ENCODE results near the gene CHD2. TPM values are rescaled to one million over a fixed set of nuclear protein-coding genes. Genes with fewer than 3 reads are reported as not detected.

CHD2 gene
- total and polyA plus RNA-seq, 10 of the 15 experiments (the other 5 are each of a cell fraction or from before 2014, with no cell fraction given) = 38.1 to 94.7 (median 63.3) TPM

DNA sequence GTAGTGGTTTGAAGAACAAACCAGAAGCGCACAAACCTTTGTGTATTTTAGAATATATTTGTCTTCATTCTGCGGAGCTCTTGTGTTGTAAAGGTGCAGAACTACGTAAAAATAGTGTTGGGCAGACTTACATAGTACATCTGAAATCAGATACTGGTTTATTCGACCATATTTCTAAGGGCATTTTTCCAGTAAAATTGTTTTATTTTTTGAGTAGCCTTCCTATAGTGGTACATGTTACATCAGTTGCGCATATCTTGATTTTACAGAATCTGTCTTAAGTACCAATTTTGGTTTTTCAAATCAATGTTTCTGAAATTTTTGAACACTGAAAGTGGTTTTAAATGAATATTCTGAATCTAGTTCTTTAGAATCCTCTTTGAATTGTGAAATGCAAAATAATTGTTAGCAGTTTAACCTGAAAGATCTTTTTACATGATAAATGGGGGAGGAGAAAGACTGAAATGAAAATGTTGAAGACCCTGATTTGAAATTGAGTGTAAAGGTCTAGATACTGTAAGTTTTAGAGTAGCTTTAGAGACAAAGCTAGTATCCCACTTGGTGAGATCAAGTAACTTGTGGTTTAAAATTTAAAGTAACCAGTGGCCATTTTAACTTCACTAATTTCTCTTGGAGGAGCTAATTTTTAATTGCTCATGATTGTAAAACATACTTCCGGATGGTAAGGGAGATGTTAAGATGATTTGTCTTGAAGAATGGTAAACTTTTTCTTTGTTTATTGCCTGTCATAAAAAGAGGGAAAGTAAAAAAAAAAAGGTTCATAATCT, 15.5 kb upstream of the CHD2 start (continued):
- TF ChIP-seq MYC (IDR thresholded peaks at IDR 0.05; ENCODE audit: insufficient read depth, insufficient read length, insufficient replicate concordance, low read length, severe bottlenecking) (no peak), SPI1 (IDR thresholded peaks at IDR 0.05; ENCODE audit: borderline replicate concordance, insufficient read depth, low read depth, low read length) (no peak), CHD4 (IDR thresholded peaks at IDR 0.05) (no peak), POLR2AphosphoS2 (IDR thresholded peaks at IDR 0.05; ENCODE audit: low read depth, low read length) (0 out of 2 replicates have a peak, but pooled peaks have one; percentile 38), RB1 (IDR thresholded peaks at IDR 0.05; ENCODE audit: borderline replicate concordance) (no peak), FOXK2 (IDR thresholded peaks at IDR 0.05) (no peak), SRF (IDR thresholded peaks at IDR 0.05; ENCODE audit: low read depth in 2 of 2, low read length in 2 of 2) (no peak), HDAC6 (IDR thresholded peaks at IDR 0.05; ENCODE audit: unreplicated experiment) (no peak), RUNX3 (IDR thresholded peaks at IDR 0.05; ENCODE audit: low read length) (0 out of 2 replicates have a peak, but pooled peaks have one; percentile 19), ZNF622 (IDR thresholded peaks at IDR 0.05) (no peak), ETV6 (conservative IDR thresholded peaks at IDR 0.05 in 1 of 2, IDR thresholded peaks at IDR 0.05 in 1 of 2; ENCODE audit: borderline replicate concordance in 1 of 2, low read depth in 1 of 2) (no peak), SIX5 (IDR thresholded peaks at IDR 0.05; ENCODE audit: low read depth, low read length, severe bottlenecking) (no peak), SMC3 (IDR thresholded peaks at IDR 0.05; ENCODE audit: borderline replicate concordance, low read length) (no peak), PML (IDR thresholded peaks at IDR 0.05; ENCODE audit: low read length) (no peak), MTA3 (IDR thresholded peaks at IDR 0.05; ENCODE audit: borderline replicate concordance, low read length) (no peak), MXI1 (IDR thresholded peaks at IDR 0.05; ENCODE audit: low read depth, low read length) (peak; percentile 16; the same call in 1 of the 2 replicates), EED (IDR thresholded peaks at IDR 0.05; ENCODE audit: low read depth) (no peak)
- TF ChIP-seq, protein P1, sequence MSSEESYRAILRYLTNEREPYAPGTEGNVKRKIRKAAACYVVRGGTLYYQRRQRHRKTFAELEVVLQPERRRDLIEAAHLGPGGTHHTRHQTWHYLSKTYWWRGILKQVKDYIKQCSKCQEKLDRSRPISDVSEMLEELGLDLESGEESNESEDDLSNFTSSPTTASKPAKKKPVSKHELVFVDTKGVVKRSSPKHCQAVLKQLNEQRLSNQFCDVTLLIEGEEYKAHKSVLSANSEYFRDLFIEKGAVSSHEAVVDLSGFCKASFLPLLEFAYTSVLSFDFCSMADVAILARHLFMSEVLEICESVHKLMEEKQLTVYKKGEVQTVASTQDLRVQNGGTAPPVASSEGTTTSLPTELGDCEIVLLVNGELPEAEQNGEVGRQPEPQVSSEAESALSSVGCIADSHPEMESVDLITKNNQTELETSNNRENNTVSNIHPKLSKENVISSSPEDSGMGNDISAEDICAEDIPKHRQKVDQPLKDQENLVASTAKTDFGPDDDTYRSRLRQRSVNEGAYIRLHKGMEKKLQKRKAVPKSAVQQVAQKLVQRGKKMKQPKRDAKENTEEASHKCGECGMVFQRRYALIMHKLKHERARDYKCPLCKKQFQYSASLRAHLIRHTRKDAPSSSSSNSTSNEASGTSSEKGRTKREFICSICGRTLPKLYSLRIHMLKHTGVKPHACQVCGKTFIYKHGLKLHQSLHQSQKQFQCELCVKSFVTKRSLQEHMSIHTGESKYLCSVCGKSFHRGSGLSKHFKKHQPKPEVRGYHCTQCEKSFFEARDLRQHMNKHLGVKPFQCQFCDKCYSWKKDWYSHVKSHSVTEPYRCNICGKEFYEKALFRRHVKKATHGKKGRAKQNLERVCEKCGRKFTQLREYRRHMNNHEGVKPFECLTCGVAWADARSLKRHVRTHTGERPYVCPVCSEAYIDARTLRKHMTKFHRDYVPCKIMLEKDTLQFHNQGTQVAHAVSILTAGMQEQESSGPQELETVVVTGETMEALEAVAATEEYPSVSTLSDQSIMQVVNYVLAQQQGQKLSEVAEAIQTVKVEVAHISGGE (CRISPR knock-in tag; IDR thresholded peaks at IDR 0.05) = no peak
- TF ChIP-seq, protein P2, sequence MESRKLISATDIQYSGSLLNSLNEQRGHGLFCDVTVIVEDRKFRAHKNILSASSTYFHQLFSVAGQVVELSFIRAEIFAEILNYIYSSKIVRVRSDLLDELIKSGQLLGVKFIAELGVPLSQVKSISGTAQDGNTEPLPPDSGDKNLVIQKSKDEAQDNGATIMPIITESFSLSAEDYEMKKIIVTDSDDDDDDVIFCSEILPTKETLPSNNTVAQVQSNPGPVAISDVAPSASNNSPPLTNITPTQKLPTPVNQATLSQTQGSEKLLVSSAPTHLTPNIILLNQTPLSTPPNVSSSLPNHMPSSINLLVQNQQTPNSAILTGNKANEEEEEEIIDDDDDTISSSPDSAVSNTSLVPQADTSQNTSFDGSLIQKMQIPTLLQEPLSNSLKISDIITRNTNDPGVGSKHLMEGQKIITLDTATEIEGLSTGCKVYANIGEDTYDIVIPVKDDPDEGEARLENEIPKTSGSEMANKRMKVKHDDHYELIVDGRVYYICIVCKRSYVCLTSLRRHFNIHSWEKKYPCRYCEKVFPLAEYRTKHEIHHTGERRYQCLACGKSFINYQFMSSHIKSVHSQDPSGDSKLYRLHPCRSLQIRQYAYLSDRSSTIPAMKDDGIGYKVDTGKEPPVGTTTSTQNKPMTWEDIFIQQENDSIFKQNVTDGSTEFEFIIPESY (IDR thresholded peaks at IDR 0.05) = no peak
- TF ChIP-seq, protein P3, sequence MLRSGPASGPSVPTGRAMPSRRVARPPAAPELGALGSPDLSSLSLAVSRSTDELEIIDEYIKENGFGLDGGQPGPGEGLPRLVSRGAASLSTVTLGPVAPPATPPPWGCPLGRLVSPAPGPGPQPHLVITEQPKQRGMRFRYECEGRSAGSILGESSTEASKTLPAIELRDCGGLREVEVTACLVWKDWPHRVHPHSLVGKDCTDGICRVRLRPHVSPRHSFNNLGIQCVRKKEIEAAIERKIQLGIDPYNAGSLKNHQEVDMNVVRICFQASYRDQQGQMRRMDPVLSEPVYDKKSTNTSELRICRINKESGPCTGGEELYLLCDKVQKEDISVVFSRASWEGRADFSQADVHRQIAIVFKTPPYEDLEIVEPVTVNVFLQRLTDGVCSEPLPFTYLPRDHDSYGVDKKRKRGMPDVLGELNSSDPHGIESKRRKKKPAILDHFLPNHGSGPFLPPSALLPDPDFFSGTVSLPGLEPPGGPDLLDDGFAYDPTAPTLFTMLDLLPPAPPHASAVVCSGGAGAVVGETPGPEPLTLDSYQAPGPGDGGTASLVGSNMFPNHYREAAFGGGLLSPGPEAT (IDR thresholded peaks at IDR 0.05; ENCODE audit: low read depth) = no peak
- TF ChIP-seq, protein P4, sequence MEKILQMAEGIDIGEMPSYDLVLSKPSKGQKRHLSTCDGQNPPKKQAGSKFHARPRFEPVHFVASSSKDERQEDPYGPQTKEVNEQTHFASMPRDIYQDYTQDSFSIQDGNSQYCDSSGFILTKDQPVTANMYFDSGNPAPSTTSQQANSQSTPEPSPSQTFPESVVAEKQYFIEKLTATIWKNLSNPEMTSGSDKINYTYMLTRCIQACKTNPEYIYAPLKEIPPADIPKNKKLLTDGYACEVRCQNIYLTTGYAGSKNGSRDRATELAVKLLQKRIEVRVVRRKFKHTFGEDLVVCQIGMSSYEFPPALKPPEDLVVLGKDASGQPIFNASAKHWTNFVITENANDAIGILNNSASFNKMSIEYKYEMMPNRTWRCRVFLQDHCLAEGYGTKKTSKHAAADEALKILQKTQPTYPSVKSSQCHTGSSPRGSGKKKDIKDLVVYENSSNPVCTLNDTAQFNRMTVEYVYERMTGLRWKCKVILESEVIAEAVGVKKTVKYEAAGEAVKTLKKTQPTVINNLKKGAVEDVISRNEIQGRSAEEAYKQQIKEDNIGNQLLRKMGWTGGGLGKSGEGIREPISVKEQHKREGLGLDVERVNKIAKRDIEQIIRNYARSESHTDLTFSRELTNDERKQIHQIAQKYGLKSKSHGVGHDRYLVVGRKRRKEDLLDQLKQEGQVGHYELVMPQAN (conservative IDR thresholded peaks at IDR 0.05) = no peak

Measured in GM12878 (cell line).